GM18868 (cell line): Measurements from ENCODE around the gene DHRS2.

ENCODE experiments used
- ATAC-seq: cut with Tn5 transposase; IDR thresholded peaks from one replicate; pipeline ENCODE4 v1.9.1; 2021; ENCODE audit warnings: mild to moderate bottlenecking, moderate library complexity; ENCODE audit not compliant: unreplicated experiment

DHRS2 gene

DNA sequence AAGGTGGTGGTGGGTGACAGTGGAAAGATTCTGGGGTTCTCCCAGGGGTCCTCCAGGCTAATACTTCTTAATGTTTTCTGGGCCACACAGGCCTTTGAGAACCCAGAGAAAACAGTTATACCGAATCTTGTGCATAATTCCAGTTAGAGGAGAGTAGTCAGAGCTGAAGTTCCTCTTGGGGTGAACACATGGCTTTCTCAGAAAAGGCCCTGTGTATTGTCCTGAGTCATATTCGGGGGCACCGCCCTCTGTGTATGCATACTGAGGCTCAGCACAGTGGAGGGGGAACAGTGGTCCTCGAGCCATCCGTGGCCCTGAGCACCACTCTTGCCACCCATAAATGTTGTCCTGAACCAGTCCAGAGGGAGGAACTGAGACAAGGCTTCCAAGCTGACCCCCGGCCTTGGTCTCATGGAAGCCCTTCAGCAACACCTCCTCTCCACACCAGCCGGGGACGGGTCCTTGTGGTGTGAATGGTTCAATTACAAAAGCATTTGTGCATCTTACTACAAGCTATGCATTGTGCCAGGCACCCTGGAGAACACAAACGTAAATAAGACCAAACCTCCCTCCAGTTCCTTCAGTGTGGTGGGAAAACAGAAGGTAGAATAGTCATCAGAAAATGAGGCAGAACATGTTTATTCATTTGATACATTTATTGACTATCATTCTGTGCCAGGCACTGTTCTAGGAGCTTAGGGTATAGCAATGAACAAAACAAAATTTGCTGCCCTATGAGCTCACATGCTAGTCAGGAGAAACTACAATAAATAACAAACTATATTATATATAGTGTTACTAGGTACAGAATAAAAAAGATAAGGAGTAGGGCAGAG, 9.9 kb downstream of the DHRS2 start:
- no peak for ATAC-seq

DNA sequence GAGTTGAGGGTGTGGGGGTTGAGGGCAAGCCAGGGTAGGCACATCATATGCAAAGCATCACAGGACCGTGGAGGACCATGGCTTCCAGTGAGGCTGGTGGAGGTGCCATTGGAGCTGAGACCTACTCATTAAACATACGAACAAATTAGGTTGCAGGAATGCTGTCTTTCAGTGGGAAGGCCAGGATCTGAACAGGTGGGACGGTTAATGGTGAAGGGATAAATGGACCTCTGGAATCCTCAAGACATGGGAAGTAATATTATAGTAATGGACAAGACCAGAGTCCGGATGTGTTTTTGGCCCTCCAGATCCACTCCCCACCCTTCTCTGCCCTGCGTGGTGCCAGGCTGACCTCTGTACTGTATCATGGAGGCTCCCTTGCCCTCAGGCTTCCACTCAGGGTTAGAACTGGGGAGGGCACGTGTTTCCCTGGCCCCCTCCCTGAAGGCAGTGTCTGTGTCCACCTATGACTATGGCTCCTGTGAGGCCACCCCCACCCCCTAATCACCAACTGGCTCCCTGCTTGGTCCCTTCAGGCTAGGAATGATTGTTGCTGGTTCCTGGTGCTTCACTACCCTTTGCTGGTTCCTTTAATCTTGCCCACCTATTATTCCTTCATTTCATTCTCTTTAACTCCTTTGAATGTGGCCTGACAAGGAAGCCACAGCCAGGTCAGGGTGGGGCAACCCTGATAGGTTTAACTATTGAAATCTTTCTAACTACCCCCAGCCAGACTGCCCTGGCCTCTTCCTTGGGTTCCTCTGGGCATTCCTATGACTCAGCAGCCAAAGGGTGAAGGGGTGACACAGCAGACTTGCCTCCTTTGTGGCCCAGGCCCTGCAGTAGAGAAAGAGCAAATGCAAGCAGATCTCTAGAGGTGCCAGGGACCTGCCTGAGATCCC, 10.7 kb downstream of the DHRS2 start:
- no peak for ATAC-seq

DNA sequence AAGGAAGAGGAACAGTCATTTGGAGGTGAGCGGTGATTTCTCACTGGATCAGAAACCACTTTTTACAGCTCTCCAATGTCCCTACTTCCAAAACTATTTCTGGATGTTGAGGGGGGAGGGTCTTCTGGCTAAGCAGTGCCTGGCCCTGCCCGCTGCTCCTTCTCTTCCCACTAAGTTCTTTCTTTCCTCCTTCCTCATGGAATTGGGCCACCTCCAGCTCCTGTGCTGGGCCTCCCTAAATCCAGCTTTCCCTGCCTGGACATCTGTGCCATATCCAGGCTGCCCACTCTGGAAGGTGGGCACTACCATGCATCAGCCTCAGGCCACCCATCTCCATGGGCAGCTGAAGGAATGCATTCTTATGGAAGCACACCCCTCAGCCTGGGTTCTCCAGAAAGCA, 11.5 kb downstream of the DHRS2 start:
- no peak for ATAC-seq

DNA sequence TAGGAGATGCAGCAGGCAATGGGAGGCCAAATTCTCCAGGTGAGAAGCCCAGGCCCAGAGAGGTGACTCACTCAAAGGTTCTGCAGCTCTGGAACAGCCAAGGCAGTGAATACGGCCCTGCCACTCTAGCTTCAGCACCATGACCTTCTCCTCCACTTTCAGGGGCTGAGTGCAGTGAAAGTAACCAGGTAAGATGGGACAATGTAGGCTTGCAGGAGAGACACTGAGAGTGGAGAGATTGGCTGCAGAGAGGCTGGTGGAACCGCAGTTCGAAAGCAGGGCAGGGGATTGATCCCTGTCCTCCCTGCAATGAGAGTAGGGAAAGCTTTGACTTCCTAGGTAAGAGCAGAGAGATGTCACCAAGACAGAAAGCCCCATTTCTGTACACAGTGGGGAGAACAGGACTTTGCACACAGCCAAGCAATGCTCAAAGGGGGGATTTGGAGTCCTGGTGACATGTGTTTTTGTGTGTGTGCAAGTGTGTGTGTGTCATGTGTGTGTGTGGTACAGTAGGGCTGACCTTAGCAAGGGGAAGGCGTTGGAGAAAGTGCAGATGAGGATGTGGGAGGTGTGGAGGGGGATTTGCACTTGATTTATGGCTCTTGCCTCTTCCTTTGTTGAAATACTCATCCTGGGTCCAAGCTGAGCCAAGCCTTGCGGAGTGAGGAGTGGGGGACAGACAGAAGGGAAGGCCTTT, 12.7 kb downstream of the DHRS2 start:
- no peak for ATAC-seq

DNA sequence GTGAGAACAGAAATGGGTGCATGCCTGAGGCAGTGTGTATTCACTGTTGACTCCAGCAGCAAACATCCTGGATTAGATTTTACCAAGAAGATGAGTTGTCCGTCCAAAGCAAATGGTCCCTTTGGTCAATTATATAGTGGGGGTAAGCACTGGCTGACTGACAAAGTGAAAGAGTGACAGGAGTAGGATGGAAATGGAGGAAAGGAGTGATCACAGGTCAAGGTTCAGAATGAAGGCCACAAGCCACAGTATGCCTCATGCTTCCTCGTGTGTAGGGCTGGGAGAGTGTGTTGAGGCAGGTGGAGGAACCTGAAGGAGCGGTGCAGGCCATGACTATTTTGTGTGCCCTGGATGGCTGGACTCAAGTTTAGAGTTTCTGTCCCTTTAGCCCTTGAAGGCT, 14.3 kb downstream of the DHRS2 start:
- no peak for ATAC-seq

DNA sequence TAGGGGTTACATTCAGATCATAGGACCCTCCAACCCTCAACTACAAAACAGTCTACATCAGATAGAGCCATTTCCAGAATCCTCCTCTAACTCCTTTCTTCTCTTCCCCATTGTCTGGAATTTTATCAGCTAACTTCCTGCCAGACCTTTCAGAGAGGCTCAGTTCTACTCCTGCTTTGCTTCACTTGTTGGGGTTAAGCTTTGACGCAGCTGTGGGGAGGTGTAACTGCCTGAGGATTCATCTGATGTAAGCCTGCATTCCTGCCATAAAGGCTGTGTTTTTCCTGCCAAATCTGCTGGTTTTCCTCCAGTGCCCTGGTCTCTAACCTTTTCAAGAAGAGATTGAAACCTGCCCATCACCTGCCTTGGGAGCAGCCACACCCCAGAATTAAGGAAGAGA, 16.9 kb downstream of the DHRS2 start:
- no peak for ATAC-seq

DNA sequence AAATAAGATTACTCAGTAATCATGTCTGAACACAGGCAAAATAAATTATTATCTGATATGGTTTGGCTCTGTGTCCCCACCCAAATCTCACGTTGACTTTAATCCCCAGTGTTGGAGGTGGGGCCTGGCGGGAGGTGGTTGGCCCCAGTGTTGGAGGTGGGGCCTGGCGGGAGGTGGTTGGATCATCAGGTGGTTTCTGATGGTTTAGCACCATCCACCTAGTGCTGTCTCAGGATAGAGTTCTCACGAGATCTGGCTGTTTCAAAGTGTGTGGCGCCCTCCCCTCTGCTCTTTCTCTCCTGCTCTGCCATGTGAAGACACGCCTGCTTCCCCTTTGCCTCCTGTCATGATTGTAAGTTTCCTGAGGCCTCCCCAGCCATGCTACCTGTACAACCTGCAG, 18.1 kb downstream of the DHRS2 start:
- no peak for ATAC-seq

DNA sequence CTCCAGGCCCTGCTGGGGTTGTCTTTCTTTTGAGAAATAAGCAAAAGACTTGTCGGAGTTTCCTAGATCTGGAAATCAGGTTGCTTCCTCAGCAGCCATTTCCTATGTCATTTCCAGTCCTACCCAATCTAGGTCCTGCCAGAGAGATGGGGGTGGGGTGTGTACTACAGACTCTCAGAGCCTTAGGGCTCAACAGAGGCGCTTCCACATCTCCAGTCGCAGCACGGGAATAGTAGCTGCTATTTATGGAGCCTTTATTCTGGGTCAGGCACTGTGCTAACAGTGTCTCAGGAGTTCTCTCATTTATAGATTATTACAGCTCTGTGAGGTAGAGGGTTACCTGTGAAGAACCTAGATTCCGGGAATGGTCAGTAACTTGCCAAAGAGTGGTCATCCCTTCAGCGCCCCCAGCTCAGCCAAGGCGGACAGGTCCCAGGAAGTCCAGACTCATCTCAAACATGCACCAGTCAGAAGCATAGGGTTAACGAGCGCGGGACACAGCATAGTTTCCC, 21.9 kb downstream of the DHRS2 start:
- no peak for ATAC-seq

DNA sequence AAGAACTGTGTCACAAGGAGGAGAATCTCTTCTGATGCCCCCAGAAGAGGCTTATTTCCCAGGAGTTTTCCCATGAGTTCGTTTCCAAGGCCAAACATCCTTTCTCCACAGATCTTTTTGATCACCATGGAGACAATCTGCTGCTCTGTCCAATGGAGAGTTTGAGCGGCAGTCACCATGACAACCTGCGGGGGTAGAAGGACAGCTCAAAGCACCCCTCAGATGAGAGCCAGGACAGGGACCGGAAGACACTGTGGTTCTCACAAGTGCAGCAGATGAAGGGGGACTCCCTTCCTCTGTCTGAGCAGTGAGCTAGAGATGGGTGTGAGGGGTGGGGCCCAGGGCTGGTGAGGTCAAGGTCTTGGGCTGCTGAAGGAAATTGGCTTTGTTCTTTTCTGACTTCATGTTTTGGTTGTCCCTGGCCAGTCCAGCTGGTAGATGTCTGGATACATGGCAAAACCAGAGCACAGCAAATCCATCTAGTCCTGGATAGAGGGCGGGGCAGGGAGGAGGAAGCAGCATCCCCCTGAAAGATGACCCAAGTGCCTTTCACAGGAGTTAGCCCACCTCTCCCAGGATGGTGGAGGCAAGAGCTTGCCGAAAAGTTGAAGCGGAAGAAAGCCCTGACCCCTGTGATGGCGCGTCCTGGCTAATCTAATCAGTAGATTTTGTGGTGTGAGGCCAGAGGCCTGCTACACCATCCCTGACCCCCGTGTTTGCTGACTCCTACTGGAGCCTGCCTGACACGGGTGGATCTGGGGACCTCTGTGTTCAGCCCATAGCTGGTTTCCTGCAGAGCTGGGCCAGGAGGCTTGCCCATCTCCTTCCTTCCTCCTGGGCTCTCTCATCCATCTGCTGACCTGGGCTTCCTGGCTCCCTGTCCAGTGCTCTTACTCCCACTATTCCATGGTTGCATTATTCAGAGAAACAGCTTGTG, 24.4 kb downstream of the DHRS2 start:
- ATAC-seq, result peak; percentile 49

DNA sequence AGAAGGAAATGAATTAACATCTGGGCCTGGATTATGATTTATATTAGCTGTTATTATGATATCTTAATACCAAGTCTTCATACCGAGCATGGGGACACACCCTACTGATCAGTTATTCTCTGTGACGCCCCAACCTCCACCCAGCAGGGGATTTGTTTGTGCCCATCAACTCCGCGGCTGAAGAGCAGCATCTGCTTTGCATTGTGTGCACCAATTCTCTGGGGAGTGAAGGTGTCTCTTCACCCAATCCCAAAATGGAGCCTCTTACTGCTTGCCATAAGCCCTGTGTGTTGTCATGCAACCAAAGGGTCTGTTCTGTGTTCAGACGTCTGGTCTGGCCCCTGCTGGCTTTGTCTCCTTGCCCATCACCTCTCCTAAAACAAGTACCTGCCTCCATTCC, 25.4 kb downstream of the DHRS2 start:
- no peak for ATAC-seq

DNA sequence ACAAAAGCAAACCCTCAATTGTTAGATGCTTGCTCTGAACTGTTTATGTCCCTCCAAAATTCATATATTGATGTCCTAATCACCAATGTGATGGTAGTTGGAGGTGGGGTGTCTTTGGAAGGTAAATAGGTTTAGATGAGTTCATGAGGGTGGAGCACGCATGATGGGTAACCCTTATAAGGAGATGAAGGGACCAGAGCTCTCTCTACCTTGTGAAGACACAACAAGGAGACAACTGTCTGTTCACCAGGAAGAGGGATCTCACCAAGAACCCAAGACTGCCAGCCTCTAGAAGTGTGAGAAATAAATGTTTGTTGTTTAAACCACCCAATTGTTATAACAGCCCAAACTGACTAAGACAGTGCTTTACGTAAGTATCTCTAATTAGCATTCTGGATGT, 27.0 kb downstream of the DHRS2 start:
- no peak for ATAC-seq

DNA sequence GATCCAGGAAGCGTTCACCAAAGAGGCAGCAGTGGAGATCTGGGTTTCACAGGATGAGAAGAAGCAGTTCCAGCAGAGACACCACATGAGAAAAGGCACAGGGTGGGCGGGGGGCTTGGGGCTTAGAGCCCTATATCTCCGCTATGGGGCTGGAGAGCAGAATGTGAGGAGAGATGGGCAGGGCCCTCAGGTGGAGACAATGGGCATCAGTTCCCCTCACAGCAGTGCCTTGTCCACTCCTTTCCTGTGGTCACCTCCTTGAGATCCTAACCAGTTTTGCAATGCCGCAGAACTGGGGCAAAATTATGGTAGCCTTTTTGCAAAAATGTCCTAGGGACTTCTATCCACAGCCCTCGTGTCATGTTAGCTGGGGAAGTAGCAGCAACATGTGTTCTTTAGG, 27.5 kb downstream of the DHRS2 start:
- no peak for ATAC-seq

DNA sequence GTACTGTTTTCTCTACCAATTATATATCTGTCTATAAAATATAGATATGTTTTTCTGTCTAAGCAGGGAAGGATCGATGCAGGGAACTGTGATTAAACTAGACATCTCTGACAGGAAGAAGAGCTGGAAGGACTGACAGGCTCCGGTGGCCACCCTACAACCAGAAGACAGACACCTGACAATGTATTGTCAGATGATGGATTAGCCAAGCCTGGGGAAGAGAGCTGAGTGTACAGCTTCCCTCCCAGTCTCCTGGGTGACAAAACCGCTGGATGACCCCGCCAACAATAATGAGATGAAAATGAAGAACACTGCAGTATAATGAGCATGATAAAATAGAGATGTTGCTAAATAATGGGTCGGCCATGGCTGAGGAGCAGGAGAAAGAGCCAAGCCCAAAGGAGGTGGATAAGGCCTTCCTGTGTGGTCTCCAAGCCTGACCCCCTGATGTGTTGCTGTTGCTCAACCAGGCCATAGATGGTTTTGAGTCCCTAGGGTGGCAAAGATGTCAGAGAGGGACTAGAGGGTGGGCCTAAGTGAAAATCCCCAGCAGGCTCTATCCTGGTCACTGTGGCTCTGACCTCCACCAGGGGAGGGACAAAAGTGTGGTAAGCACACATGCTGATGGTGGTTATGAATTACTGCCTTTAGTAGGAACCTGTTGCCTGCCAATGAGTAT, 28.2 kb downstream of the DHRS2 start:
- ATAC-seq, result no peak

DNA sequence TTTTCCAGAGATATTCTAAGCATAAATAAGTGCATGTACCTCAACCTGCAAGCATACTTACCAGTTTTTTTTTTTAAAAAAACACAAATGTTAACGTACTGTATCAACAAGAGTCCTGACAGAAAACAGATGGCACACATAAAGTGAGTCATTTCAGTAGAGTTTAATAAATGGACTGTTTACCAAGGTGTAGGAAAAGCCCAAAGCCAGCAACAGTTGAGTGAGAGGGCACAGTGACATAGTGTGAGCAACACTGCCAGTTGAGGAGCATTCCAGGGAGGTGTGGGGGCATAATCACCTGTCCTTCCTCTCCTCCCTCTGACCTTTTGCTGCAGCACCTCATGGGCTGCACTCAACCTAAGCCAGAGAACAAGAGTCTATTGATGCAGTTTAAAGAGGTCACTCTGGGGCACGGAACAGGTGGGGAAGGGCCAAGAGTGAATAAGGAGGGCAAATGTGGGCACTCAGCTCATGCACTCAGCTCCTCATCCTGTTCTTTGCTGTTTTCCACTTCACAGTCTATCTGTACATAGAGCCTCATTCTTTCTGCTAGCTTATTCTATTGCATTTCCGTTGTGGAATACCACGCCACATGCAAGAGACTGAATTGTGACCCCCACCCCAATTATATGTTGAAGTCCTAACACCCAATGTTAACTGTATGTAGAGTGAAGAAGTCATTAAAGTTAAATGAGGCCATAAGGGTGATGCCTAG, 29.3 kb downstream of the DHRS2 start:
- ATAC-seq, result no peak

DNA sequence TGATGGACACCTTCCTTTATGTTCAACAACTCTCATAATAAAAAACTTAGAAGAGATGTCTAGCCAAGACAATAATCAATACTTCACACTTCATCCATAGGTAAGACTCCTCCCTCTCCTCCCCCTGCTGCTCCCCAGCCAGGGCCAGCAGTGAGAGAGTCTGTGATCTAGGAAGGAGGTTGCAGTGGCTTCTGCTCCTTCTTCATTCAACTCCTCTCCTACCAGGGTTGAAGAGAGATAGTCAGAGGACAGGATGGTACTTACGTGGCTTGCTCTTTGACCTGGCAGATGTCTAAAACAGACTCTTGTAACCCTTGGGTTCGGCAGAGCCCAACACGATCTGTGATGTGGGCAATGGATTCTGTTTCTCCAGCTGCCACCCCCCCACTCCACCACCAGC, 31.0 kb downstream of the DHRS2 start:
- ATAC-seq, result no peak

DNA sequence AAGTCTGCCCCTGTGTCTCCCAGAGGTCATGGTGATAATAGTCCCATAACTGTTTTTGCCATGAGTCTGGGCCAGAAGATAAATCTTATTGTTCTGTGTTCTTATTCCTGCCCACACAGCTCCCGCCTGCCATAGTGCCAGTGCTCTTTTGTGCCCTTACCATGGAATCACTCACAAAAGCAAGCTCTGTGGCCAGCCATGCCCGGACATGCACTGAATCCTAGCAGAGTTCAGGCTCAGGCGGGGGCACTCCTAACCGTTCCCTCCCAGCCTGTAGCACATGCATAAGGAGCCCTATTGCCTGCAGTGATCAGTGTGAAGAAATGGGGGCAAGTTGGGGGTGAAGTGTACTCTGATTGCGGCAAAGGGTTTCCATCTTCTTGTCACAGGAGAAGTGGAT, 33.3 kb downstream of the DHRS2 start:
- ATAC-seq, result no peak

DNA sequence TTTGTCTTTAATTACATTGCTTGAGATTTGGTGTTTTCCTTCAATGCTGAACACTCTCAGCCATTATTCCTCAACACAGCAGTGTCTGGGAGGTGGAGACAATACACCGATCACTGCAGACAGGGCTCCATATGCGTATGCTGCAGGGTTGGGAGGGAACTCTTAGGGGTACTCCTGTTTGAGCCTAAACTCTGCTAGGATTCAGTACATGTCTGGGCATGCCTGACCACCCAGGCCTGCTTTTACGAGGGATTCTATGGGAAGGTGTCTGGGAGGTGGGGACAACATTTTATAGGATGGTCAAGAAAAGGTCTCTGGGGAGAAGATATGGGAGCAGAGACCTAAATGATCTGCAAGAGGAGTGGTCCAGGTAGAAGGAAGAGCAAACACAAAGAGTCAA, 34.3 kb downstream of the DHRS2 start:
- ATAC-seq, result no peak

DNA sequence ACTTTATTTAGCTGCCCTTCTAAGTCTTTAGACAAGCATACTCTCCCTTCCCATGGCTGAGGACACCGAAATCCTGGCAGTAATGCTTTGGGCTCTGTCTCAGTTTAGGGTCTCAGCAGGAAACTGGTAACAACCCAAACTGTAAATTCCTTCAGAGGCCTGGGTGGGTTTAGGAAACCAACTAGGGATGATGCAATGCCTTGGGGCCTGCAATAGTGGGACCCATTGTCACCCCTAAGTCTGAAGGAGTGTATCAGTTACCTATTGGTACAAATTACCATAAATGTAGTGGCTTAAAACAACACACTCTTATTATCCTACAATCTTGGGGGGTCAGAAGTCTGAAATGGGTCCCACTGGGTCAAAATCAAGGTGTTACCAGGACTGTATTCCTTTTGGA, 36.0 kb downstream of the DHRS2 start:
- ATAC-seq, result no peak

DNA sequence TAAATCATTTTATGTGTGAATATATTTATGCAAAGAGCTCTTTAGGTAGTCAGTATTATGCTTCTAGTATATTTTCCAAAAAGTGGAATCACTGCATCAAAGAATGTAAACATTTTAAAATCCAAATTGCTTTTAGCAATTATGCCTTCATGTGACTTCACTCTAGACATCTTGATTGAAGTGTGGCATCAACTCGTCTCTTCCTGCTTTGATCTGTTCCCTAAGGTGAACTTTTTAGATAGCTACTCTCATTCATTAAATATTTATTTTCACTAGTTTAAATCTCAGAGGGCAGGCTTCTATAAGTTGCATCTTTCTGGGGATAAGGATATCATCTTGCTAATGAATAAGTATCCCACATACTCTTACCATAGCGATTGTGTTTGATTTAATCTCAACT, 39.2 kb downstream of the DHRS2 start:
- no peak for ATAC-seq
